HG03439 (cell line): ENCODE data around the gene ZBTB45.
"Not testable (repeated sequence)": the region's sequence is repeated elsewhere in the genome, so short reads cannot be mapped to it uniquely, and the experiment has no call there.

ENCODE experiments used
- ATAC-seq: cut with Tn5 transposase; IDR thresholded peaks from one replicate; pipeline ENCODE4 v1.9.1; 2021; ENCODE audit warnings: mild to moderate bottlenecking, moderate library complexity; ENCODE audit not compliant: unreplicated experiment

Gene ZBTB45

DNA sequence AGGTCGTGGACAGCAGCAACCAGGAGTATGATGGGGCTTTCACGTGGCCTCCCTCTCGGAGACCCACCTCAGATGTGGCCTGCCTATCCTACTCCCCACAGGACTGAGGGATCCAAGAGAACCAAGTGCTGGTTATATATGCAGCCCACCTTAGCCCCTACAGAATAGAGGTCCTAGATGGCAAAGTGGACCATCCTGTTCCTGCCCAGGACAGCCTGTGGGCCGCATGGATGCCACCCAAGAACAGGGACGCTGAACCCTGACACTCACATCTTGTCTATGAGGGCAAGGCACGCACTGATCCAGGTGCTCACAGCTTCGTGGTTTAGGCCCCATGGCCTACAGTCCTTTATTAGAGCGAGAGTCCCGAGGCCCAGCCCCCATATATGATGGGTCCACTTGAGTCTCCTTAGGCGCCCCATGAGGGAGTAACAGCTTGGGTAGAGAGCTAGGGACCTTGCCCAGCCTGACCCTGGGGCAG is 6.4 kb downstream of the ZBTB45 start:
- no peak for ATAC-seq

DNA sequence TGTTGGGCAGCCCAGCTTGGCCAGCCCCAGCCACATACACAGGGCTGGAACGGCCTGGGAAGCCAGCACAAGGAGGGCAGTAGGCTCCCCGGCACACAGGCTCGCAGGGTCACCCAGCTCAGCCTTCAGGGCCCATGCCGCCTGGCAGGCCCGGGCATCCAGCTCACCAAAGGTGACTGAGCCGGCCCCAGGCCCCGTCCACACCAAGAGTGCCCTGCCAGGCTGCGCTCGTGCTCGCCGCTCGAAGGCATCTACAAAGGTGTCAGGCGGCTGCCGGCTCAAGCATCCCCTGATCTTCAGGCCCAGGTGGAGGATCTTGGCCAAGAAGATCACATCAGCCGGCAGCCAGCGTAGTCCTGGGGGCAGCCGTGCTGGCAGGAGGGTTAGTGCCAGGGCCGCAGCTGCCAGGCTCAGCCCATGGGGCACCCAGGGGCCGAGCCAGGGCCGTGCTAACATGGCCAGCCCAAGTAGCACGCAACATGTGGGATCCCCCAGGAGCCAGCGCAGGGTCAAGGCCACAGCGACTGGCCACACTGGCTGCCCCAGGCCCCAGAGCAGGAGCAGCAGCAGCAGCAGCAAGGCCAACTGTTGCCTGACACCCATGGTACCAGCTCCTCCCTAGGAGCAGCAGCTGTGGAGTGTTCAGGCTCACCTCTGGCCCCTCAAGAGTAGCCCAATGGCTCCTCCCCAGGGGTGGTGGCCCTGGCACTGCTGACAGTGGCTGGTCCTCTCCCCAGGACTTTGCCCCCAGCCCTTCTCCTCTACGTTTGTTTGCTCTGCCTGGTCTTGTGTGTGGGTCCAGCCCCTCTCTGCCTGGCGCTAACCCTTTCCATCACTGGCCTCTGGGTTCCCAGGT is 8.0 kb downstream of the ZBTB45 start, which contains the start of gene SLC27A5:
Gene SLC27A5, minus strand, starts transcription at position 640 of the 856 bp plus-strand sequence. Its CDS starts 37 bp downstream, at position 603.
- ATAC-seq = no peak

DNA sequence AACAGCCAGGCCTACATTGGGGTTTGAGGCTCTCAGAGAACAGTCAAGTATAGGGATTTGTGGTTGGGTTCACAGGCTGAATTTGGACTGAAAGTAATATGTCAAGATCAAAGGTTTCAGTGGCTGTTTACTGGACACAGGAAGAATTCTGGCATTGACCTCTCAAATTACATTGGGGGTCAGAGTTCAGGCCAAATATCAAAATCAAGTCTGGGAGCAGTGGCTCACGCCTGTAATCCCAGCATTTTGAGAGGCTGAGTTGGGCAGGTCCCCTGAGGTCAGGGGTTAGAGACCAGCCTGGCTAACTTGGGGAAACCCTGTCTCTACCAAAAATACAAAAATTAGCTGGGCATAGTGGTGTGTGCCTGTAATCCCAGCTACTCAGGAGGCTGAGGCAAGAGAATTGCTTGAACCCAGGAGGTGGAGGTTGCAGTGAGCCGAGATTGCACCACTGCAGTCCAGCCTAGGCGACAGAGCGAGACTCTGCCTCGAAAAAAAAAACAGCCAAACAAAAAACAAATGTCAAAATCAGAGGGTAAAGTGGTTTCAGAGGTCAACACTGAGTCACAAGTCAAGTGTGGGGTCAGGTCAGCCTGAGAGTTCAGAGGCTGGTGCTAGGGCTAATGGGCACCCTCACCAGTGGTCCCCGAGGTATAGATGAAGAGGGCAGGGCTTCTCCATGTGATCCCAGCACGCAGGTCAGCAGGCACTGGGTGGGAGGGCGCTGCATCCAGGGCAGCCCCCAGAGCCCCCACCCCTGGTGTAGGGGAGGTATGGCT is 9.3 kb downstream of the ZBTB45 start:
- no peak for ATAC-seq

DNA sequence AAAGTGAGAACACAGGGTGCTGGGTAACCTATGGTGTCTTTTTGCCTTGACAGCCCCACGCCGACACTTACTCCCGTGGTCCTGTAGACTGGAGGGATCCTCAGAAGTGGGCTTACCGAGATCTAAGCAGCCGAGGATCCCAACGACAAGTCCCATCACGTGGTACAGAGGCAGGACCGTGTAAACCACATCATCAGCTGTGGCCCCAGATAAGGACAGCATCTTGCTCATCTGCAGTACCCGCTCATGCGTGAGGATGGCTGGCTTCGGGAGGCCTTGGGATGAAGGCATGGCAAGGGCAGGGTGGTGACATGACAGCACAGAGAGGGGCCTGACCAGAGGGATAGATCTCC is 9.9 kb downstream of the ZBTB45 start:
- no peak for ATAC-seq

DNA sequence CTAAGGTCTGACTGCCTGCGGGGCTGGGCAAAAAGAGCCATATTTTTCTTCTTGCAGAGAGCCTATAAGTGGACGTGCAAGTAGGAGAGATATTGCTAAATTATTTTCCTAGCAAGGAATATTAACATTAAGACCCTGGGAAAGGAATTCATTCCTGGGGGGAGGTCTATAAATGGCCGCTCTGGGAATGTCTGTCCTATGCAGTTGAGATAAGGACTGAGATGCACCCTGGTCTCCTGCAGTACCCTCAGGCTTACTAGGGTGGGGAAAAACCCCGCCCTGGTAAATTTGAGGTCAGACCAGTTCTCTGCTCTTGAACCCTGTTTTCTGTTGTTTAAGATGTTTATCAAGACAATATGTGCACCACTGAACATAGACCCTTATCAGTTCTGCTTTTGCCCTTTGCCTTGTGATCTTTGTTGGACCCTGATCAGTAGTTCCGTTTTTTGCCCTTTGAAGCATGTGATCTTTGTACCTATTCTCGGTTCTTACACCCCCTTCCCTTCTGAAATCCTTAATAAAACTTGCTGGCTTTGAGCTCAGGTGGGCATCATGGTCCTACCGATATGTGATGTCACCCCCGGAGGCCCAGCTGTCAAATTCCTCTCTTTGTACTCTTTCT is 11.9 kb downstream of the ZBTB45 start:
- not testable (repeated sequence) for ATAC-seq

DNA sequence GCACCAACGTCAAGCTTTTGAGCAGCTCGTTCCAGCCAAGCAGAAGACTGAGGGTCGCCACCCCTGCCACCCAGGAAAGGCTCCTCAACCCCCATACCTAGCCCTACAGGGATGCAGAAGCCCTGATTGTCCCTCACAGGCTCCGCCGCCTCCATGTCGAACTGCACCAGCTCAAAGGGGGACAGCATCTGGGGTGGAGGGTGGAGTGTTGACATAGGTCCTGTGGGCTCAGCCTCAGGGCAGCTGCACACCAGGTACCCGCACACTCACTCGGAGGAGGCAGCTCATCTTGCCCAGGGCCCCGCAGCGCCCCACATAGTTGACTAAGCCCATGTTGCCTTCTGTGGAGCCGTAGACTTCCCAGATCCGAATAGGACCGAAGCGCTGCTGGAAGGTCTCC is 19.4 kb downstream of the ZBTB45 start:
- no peak for ATAC-seq

DNA sequence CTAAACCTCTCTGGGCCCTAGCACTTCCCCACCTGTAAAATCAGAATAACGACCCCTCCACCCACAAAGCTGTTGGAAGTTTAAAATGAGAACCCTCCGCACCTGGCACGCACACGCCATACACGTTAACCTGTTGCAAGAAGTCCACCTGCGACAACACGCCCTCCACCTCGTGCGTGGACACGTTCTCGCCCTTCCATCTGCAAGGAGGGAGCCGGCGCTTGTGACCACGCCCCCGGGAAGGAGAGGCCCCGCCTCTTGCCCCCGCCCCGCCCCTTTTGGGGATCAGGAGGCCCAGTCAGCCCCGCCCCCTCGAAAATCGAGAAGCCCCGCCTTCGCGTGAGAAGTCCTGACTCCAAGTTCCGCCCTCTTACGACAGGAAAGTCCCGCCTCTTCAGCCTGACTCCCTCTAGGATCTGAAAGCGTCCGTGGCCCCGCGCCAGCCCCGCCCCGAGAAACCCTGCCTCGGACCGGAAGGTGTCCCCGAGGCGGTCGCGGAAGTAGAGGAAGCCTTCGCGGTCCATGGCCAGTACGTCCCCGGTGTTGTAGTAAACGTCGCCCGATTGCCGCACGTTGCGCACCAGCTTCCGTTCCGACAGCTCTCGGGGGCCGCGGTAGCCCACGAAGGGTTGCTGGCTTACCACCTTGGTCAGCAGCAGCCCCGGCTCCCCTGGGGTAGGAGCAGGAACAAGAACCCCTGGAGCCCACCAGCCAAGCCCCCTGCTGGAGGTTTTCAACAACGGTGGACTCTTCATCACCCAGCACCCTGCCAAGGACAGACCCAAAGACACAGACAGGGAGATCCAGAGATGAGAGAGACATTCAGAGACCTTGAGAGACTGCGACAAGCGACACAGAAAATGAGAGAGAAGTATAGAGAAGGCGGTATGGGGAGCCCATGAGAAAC is 20.3 kb downstream of the ZBTB45 start:
- ATAC-seq = peak; percentile 84

DNA sequence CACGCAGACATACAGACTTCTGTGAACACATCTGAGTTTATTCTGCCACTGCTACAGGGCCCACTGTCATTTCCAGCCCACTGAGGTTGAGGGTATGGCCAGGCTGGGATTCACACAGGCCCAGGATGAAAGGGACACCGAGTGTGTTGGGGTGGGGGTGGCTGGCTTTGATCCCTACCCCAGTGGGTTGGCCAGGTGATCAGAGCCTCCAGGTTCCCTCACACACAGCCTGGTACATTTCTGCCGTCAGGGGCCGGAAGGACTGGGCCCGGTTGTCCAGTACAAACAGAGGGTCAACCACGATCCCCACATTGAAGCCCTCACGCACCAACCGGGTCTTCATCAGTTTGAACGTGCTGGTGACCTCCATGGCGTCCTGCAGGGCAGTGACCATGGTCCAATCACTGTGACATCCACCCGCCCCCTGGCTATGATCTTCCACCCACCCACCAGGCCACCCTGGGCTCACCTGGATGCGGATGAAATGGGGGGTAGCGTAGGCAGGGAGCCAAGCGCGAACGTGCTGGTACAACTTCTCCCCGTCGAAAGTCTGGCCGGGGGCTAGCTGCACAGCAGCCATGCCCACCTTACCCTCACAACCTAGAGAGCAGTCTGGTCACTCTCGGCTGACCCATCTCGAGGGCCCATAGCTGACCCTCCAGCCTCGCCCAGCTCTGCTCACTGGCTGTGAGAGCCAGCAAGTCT is 21.1 kb downstream of the ZBTB45 start:
- peak; percentile 17 for ATAC-seq

DNA sequence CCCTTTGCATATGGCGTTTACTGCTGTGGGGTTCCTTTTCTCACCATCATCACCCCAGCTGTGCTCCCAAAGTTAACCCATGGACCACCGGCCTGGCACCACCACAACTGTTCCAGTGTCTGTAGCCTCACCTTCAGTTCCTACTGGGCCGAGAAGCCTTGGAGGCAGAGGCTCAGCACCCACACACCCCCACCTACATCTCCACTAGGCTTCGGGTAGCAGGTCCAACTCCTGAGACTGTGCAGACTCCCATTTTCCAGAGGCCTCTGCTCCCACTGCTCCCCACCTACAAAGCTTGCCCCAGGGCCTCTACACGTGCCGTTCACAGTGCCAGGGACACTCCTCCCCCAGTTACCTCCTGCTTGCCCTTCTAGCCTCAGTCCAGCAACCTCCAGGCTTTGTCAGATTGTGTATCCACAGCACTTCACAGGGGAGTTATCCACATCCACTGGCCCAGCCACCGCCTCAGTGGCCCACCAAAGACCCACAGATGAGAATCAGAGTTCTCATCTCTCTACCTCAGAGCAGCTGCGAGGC is 21.9 kb downstream of the ZBTB45 start:
- no peak for ATAC-seq

DNA sequence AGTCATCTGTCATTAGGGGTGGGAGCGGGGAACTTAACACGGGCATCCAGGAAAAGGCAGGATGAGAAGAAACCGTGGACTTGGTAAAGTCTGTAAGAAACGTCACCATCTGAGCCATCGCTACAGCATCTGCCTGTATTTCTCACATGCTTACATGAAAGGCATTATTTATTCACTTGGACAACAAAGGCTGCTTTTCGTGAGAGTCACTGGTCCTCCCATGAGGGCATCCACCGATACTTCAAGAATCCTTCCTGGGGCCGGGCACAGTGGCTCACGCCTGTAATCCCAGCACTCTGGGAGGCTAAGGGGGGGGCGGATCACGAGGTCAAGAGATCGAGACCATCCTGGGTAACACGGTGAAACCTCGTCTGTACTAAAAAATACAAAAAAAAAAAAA is 27.3 kb downstream of the ZBTB45 start:
- ATAC-seq = no peak

DNA sequence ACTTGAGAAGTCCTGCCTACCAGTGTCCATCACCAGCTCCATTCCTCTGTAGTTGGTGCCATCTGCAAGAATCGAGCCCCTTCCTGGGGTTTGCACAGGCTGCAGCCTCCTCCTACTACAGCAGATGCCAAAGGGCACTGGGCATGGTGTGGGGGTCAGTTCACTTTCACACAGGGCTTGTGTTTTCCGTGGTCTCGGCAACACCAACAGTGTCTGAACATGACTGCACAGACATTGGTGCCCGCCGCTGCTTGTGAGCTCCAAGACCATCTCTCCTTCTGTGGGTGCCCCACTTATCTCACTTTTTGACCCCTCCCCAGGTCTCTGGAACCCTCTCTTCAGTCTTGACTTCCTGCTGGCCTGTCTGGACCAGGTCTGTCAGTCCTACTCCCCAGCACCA is 28.2 kb downstream of the ZBTB45 start:
- ATAC-seq = no peak

DNA sequence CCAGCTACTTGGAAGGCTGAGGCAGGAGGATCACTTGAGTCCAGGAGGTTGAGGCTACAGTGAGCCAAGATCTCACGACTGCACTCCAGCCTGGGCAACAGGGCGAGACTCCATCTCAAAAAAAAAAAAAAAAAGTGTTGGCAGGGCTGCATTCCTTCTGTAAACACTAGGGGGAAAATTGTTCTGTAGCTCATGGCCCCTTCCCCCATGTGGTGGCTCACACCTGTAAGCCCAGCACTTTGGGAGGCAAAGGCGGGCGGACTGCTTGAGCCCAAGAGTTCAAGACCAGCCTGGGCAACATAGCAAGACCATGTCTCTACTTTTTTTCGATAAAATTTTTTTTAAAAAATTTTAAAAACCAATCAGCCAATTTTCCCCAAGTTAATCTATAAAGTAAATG is 35.3 kb downstream of the ZBTB45 start:
- not testable (repeated sequence) for ATAC-seq

DNA sequence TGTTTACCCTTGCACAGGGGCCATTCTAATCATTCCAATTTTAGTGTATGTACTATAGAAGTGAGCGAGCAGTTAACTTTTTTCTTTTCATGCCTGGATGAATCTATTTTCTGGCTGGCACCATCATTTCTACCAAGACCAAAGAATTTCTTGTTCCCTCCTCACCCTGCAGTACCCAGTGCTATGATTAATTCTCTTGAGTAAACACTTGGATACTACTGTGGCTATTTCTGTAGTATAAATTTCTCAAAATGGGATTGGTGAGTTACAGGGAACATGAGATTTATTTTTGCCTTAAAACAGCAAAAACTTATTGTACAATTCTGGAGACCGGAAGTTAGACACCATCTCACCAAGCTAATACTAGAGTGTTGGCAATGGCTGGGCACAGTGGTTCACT is 35.8 kb downstream of the ZBTB45 start:
- ATAC-seq = no peak

DNA sequence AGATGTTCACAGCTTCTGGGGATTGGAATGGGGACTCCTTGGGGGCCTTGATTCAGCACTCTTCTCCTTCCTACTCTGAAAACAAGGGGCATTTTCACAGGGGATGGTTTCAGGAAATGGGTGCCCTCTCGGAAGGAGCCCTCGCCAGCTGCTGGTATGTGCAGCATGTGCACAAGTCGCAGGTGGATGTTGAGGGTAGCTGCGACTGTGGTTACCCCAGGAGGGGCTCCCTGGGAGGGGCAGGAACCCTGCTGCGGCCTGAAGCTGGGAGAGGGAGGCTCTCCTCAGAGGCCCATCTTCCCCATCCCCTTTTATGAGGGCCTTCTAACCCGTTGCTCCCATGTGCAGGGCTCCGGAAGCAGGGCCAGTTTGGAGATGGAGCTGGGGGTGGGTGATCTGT is 37.2 kb downstream of the ZBTB45 start:
- no peak for ATAC-seq

DNA sequence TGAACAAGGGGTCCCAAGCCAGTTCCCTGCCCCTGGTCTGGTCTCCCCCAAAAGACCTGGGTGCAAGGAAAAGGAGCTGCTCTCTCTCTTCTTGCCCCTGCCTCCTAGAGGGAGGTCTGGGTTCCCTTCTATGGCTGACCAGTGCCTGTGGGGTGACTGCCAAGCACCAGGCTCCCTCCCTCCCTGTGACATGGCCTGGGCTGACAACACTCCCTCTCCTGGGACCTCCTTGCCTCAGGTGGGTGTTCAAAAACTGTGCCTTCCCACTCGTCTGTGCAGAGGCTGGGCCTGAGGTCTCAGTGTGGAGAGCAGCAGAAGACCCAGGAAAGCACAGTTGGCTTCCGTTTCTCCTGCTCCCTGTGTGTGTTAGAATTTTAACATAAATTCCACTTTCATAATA is 38.8 kb downstream of the ZBTB45 start:
- ATAC-seq = no peak

DNA sequence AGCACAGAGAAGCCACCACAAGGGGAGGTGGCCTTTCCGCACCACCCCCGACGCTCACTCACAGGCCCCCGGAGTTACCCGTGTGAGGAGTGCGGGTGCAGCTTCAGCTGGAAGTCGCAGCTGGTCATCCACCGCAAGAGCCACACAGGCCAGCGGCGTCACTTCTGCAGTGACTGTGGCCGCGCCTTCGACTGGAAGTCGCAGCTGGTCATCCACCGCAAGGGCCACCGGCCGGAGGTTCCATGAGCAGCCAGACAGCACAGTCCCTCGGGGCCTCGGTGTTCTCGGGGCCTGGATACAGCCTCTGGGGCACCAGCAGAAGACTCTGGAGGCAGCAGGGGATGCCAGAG is 39.2 kb downstream of the ZBTB45 start:
- no peak for ATAC-seq

DNA sequence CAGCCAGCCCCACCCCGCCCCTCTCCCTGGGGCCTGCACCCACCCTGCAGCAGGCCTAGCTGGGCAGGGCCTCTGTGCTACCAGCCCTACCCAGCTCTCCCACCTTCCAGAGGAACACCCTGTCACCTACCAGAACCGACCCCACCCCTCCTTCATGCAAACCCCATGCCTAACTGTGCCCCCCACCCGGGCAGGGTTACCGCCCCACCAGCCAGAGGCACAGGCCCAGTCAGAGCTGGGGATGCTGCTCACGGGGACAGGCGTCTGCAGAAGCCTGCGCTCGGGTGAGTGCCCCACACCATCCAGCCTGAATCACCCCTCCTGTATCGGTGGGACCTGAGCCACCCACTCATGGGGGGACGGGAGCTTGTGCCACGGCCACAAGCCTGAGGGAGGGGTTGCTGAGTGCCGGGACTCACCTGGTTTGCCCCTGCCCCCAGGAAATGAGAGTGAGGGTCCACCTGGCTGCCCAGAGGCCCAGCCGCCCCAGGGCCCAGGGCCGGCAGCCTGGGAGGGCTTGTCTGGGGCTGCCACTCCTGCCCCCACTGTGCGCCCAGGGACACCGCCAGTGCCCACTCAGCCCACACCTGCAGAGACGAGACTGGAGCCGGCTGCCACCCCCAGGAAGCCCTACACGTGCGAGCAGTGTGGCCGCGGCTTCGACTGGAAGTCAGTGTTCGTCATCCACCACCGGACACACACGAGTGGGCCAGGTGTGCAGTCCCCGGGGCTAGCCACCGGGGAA is 39.7 kb downstream of the ZBTB45 start:
- ATAC-seq = no peak

DNA sequence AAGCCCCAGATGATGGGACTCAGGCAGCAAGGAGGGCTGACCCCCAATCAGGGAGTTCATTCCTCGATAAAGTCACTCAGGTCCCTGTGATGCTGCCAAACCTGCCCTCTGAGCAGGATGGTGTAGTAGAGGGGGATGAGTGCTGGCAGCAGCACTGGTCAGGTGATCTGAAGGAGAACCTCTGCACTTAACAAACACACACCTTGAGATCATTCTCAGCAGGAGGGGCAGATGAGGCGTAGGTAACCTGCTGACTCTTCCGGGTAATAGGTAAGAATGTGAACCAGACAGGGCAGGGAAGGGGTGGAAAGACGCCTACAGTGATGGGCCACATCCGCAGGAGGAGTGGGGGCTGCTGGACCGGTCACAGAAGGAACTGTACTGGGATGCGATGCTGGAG is 40.3 kb downstream of the ZBTB45 start:
- ATAC-seq = no peak

DNA sequence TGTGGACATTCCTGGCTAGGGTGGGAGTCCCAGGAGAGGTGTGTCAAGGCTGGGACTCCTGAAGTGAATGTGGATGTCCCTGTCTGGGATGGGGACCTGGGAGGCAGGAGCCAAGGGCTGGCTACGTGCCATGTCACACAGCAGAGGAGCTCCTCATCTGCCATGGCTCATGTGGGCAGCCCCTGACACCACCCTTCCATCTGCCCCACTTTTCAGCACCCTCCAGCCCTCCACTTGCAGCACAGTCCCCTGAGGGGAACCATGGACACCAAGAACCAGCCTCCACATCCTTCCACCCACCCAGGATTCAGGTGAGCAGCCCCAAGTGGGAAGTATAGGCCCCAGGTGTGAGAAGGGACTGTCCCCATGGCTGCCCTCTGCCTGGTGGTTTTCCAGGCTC is 41.7 kb downstream of the ZBTB45 start:
- ATAC-seq = no peak
